ENCODE results near the gene CCNY. TPM values are rescaled to one million over a fixed set of nuclear protein-coding genes. Genes with fewer than 3 reads are reported as not detected.

The CCNY gene
- total RNA-seq, 1 experiment from 2014 or later, result 122 TPM

- H3K36me3 ChIP-seq (ENCODE audit: control insufficient read depth, insufficient read depth, low read length), result no peaks in the 10 kb centered on the region; the same call in 1 of the 2 replicates
- no peaks in the 10 kb centered on the region for H3K9me3 ChIP-seq
- no peak overlapping the region for H3K27ac Mint-ChIP-seq (ENCODE audit: unreplicated experiment)
- H3K27me3 ChIP-seq (replicated peaks; ENCODE audit: control insufficient read depth, insufficient read depth, low read length), result no peaks in the 10 kb centered on the region
- H3K36me3 Mint-ChIP-seq (ENCODE audit: insufficient read depth, unreplicated experiment), result peaks cover 19% of the 10 kb centered on the region
- peaks cover 13% of the 10 kb centered on the region for H3K4me1 ChIP-seq
- no peaks in the 10 kb centered on the region for H3K27me3 Mint-ChIP-seq (ENCODE audit: insufficient read depth, unreplicated experiment)
- H3K9me3 Mint-ChIP-seq (ENCODE audit: unreplicated experiment), result no peaks in the 10 kb centered on the region
- ChIA-PET POLR2A (interaction anchor here (0.6 kb wide), 1 partner anchor 375 kb away, joined by 5 read pairs; no protein-coding TSS in a partner anchor), CTCF (no interaction called here)
- no peak for DNase-seq
- H3K4me3 Mint-ChIP-seq (ENCODE audit: unreplicated experiment), result no peak overlapping the region
- no peak overlapping the region for H3K4me3 ChIP-seq (ENCODE audit: low read depth, low read length)
- TF ChIP-seq, protein P1, sequence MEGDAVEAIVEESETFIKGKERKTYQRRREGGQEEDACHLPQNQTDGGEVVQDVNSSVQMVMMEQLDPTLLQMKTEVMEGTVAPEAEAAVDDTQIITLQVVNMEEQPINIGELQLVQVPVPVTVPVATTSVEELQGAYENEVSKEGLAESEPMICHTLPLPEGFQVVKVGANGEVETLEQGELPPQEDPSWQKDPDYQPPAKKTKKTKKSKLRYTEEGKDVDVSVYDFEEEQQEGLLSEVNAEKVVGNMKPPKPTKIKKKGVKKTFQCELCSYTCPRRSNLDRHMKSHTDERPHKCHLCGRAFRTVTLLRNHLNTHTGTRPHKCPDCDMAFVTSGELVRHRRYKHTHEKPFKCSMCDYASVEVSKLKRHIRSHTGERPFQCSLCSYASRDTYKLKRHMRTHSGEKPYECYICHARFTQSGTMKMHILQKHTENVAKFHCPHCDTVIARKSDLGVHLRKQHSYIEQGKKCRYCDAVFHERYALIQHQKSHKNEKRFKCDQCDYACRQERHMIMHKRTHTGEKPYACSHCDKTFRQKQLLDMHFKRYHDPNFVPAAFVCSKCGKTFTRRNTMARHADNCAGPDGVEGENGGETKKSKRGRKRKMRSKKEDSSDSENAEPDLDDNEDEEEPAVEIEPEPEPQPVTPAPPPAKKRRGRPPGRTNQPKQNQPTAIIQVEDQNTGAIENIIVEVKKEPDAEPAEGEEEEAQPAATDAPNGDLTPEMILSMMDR (IDR thresholded peaks at IDR 0.05; ENCODE audit: insufficient read depth in 1 of 2, low read depth in 1 of 2, low read length in 1 of 2, severe bottlenecking in 1 of 2, unreplicated experiment in 1 of 2), result no peak
- intact Hi-C loops (cut with micrococcal nuclease; ENCODE audit: unreplicated experiment), result loop anchor here (5.0 to 10.0 kb wide), 2 partner anchors 166 to 379 kb away; partner anchors contain the start of genes CCNY and CREM
- peaks cover 33% of the 10 kb centered on the region for H3K4me1 Mint-ChIP-seq (ENCODE audit: low read depth, unreplicated experiment)
- no TSS peak for BruUV-seq (replicated peaks)
These were observed 167.3 kb downstream of the CCNY start for GRCh38 chr10:35503578-35503977.

DNA sequence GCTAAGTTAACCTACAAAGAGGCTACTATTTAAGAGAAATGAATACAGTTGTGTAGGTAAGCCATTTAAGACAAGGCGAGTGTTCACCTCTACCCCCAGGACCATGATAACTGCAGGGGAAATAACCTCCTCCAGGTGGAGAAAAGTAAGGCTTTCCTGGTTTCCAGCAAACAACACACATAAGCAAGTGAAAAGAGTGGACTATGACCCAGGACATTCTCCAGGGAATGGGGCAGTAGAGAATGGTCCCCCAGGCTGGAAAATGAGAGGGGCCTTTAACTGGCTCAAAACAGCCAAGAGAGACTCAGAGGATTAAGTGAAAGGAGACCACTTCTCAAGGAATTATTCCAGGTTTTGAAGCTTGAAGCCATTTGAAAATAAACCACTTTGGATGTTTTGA, 167.8 kb downstream of the CCNY start:
- Mint-ChIP-seq H3K4me3 (ENCODE audit: unreplicated experiment) (no peak overlapping the region), H3K4me1 (ENCODE audit: low read depth, unreplicated experiment) (peaks cover 27% of the 10 kb centered on the region), H3K27me3 (ENCODE audit: insufficient read depth, unreplicated experiment) (no peaks in the 10 kb centered on the region), H3K27ac (ENCODE audit: unreplicated experiment) (peak overlapping the region; percentile 83), H3K36me3 (ENCODE audit: insufficient read depth, unreplicated experiment) (peaks cover 19% of the 10 kb centered on the region), H3K9me3 (ENCODE audit: unreplicated experiment) (no peaks in the 10 kb centered on the region)
- BruUV-seq (replicated peaks), result no TSS peak
- peaks cover 13% of the 10 kb centered on the region for H3K4me1 ChIP-seq
- ChIA-PET POLR2A (no interaction called here), CTCF (interaction anchor here (0.7 kb wide), 1 partner anchor 11 kb away, joined by 3 read pairs; no protein-coding TSS in a partner anchor)
- H3K4me3 ChIP-seq (ENCODE audit: low read depth, low read length), result no peak overlapping the region
- no peaks in the 10 kb centered on the region; the same call in 1 of the 2 replicates for H3K36me3 ChIP-seq (ENCODE audit: control insufficient read depth, insufficient read depth, low read length)
- intact Hi-C loops (cut with micrococcal nuclease; ENCODE audit: unreplicated experiment), result loop anchor here (1.0 to 10.0 kb wide), 3 partner anchors 167 to 379 kb away; partner anchors contain the start of genes CCNY and CREM
- DNase-seq, result no peak
- no peaks in the 10 kb centered on the region for H3K27me3 ChIP-seq (replicated peaks; ENCODE audit: control insufficient read depth, insufficient read depth, low read length)
- H3K9me3 ChIP-seq, result no peaks in the 10 kb centered on the region
- TF ChIP-seq, protein P1 (IDR thresholded peaks at IDR 0.05; ENCODE audit: insufficient read depth in 1 of 2, low read depth in 1 of 2, low read length in 1 of 2, severe bottlenecking in 1 of 2, unreplicated experiment in 1 of 2), result no peak

- Histone ChIP-seq H3K9me3 (no peaks in the 10 kb centered on the region), H3K27me3 (replicated peaks; ENCODE audit: control insufficient read depth, insufficient read depth, low read length) (no peaks in the 10 kb centered on the region), H3K4me1 (peaks cover 13% of the 10 kb centered on the region), H3K4me3 (ENCODE audit: low read depth, low read length) (no peak overlapping the region), H3K36me3 (ENCODE audit: control insufficient read depth, insufficient read depth, low read length) (no peaks in the 10 kb centered on the region; the same call in 1 of the 2 replicates)
- TF ChIP-seq, protein P1 (IDR thresholded peaks at IDR 0.05; ENCODE audit: insufficient read depth in 1 of 2, low read depth in 1 of 2, low read length in 1 of 2, severe bottlenecking in 1 of 2, unreplicated experiment in 1 of 2), result no peak
- Mint-ChIP-seq H3K27ac (ENCODE audit: unreplicated experiment) (peak overlapping the region; percentile 21), H3K36me3 (ENCODE audit: insufficient read depth, unreplicated experiment) (peaks cover 19% of the 10 kb centered on the region), H3K27me3 (ENCODE audit: insufficient read depth, unreplicated experiment) (no peaks in the 10 kb centered on the region), H3K9me3 (ENCODE audit: unreplicated experiment) (no peaks in the 10 kb centered on the region), H3K4me1 (ENCODE audit: low read depth, unreplicated experiment) (peaks cover 25% of the 10 kb centered on the region), H3K4me3 (ENCODE audit: unreplicated experiment) (no peak overlapping the region)
- POLR2A ChIA-PET, result no interaction called here
- CTCF ChIA-PET, result interaction anchor here (0.6 to 0.7 kb wide), 3 partner anchors 25 to 1419 kb away, joined by 3 to 5 read pairs (median 3); no protein-coding TSS in a partner anchor
- BruUV-seq (replicated peaks), result no TSS peak
- intact Hi-C loops (cut with micrococcal nuclease; ENCODE audit: unreplicated experiment), result loop anchor here (10.0 kb wide), 1 partner anchor 381 kb away; the partner anchor contains the start of gene CREM
- no peak for DNase-seq
These were observed 169.0 kb downstream of the CCNY start for GRCh38 chr10:35505241-35505873.

Data from Caco-2 (cell line).